Lower lobe of right lung (tissue), 2 donors: Measurements from ENCODE around the gene ERCC8. TPM values are rescaled to one million over a fixed set of nuclear protein-coding genes. Genes with fewer than 3 reads are reported as not detected.

ENCODE experiments used
- ATAC-seq, 2 donors: fragments of 200-7000 bp; cut with Tn5 transposase; one replicate each; pipeline ENCODE4 v1.9.1; 2020 to 2022; ENCODE audit warnings: mild to moderate bottlenecking in 2 of 2, moderate library complexity in 2 of 2
- DNase-seq: peaks from one replicate; pipeline ENCODE4 v3.0.0-alpha.2; 2020
- H3K27ac ChIP-seq: fragments of 200-600 bp; one replicate; pipeline ENCODE4 v1.8.0; 2022
- H3K27me3 ChIP-seq: fragments of 200-600 bp; one replicate; pipeline ENCODE4 v1.8.0; 2022; ENCODE audit warnings: low read depth
- H3K36me3 ChIP-seq: fragments of 200-600 bp; one replicate; pipeline ENCODE4 v1.8.0; 2022; ENCODE audit warnings: mild to moderate bottlenecking
- H3K4me1 ChIP-seq: fragments of 200-600 bp; one replicate; pipeline ENCODE4 v1.8.0; 2022
- H3K4me3 ChIP-seq: fragments of 200-600 bp; one replicate; pipeline ENCODE4 v1.8.0; 2022; ENCODE audit warnings: mild to moderate bottlenecking
- H3K9me3 ChIP-seq: fragments of 200-600 bp; one replicate; pipeline ENCODE4 v1.8.0; 2022
- CTCF ChIP-seq: fragments of 200-600 bp; IDR thresholded peaks from one replicate; pipeline ENCODE4 v1.8.0; 2022; ENCODE audit warnings: antibody characterized with exemption, mild to moderate bottlenecking
- intact Hi-C: fragments of 100-400 bp; cut with DNase I; formaldehyde crosslinking; loops from one replicate; pipeline ENCODE4 v1.11.0; 2022
- total RNA-seq: library from RNA; stranded (reverse); fragmentation: NEBNext Ultra II Directional; extraction: Animal tissue kit (Norgen Biotek cat#: 25700); gene quantifications from one replicate; pipeline ENCODE4 v1.2.1, GENCODE V29; 2021
- donor health status: DM: no; HTN: yes; CAD: no; lungs with severe emphysema.

Gene ERCC8
- total RNA-seq, 1 donor from 2014 or later, result 10.3 TPM

- peaks cover 20% of the 10 kb centered on the region for H3K4me1 ChIP-seq
- DNase-seq (peak; percentile 84), ATAC-seq (peak; percentile 97 to 98)
- peak within 1 kb of the TSS; percentile 46 for H3K27ac ChIP-seq
- peaks cover 33% of the 10 kb centered on the region for H3K27me3 ChIP-seq
- H3K4me3 ChIP-seq, result peak within 1 kb of the TSS; percentile 70
- intact Hi-C loops, result no loop called here
- no peak for TF ChIP-seq CTCF
- no peaks in the 10 kb centered on the region for H3K9me3 ChIP-seq
- no peaks in the 10 kb centered on the region for H3K36me3 ChIP-seq
Measured at GRCh38 chr5:60843936-60844905, 100.6 kb downstream of the ERCC8 start, which contains the start of gene ELOVL7. ELOVL7 (minus strand) TSS chr5:60844269; CDS start chr5:60787397, 56,872 bp downstream.

GRCh38 chr5:60843386-60843935 is 101.4 kb downstream of the ERCC8 start:
- intact Hi-C loops, result no loop called here
- peaks cover 20% of the 10 kb centered on the region for H3K4me1 ChIP-seq
- no peak for TF ChIP-seq CTCF
- H3K9me3 ChIP-seq, result no peaks in the 10 kb centered on the region
- peak overlapping the region; percentile 46 for H3K27ac ChIP-seq
- no peaks in the 10 kb centered on the region for H3K36me3 ChIP-seq
- DNase-seq (no peak), ATAC-seq (peak; percentile 64 to 69)
- peaks cover 33% of the 10 kb centered on the region for H3K27me3 ChIP-seq
- peak overlapping the region; percentile 70 for H3K4me3 ChIP-seq

GRCh38 chr5:60842871-60843385 is 101.9 kb downstream of the ERCC8 start:
- Histone ChIP-seq H3K4me1 (peaks cover 20% of the 10 kb centered on the region), H3K9me3 (no peaks in the 10 kb centered on the region), H3K4me3 (peak overlapping the region; percentile 70), H3K27me3 (peaks cover 33% of the 10 kb centered on the region), H3K27ac (no peak overlapping the region), H3K36me3 (no peaks in the 10 kb centered on the region)
- TF ChIP-seq CTCF, result no peak
- intact Hi-C loops, result no loop called here
- ATAC-seq, result peak; percentile 37 to 48
- DNase-seq, result no peak

- peaks cover 20% of the 10 kb centered on the region for H3K4me1 ChIP-seq
- no peak overlapping the region for H3K27ac ChIP-seq
- no peaks in the 10 kb centered on the region for H3K9me3 ChIP-seq
- H3K4me3 ChIP-seq, result no peak overlapping the region
- peaks cover 33% of the 10 kb centered on the region for H3K27me3 ChIP-seq
- no peak for DNase-seq
- intact Hi-C loops, result no loop called here
- H3K36me3 ChIP-seq, result no peaks in the 10 kb centered on the region
- no peak for TF ChIP-seq CTCF
- ATAC-seq, result no peak
Measured at GRCh38 chr5:60841361-60841760, 103.5 kb downstream of the ERCC8 start.

- intact Hi-C loops, result no loop called here
- DNase-seq (no peak), ATAC-seq (no peak)
- no peak for TF ChIP-seq CTCF
- Histone ChIP-seq H3K36me3 (no peaks in the 10 kb centered on the region), H3K27me3 (peaks cover 6% of the 10 kb centered on the region), H3K4me1 (no peaks in the 10 kb centered on the region), H3K27ac (no peak overlapping the region), H3K9me3 (no peaks in the 10 kb centered on the region), H3K4me3 (no peak overlapping the region)
Measured at GRCh38 chr5:60836131-60836530, 108.7 kb downstream of the ERCC8 start.
